Stimulated activated CD8-positive, alpha-beta memory T cell treated with anti-CD3 and anti-CD28 coated beads, Interleukin-12 subunit alpha, Interleukin-12 subunit beta, amount 100 ng/mL, for 24 hours (primary cell): ENCODE data around the gene MAP4K4.
"Not testable (repeated sequence)": the region's sequence is repeated elsewhere in the genome, so short reads cannot be mapped to it uniquely, and the experiment has no call there.

Source experiments
- DNase-seq: peaks from one replicate; pipeline ENCODE4 v3.0.0-alpha.2; 2020; ENCODE audit errors: extremely low read depth

MAP4K4 gene

DNA sequence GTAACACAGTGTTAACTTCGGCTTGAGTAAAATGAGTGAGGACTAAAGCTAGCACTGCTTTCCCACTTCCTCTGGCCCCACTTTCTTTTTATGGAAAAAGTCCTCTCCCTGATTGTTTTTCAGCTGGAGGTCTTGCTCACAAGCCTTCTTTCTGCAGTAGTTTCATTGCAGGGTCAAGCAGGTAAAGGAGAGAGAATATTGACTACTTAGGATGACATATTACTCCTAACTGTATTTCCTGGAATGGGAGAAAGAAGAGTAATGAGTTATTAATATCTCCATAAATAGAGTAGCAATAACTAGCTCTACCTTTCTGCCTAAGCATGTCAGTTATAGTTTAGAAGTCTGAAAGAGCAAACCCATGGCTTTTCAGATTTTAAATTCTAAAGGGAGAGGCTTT is 45.0 kb downstream of the MAP4K4 start:
- no peak for DNase-seq

DNA sequence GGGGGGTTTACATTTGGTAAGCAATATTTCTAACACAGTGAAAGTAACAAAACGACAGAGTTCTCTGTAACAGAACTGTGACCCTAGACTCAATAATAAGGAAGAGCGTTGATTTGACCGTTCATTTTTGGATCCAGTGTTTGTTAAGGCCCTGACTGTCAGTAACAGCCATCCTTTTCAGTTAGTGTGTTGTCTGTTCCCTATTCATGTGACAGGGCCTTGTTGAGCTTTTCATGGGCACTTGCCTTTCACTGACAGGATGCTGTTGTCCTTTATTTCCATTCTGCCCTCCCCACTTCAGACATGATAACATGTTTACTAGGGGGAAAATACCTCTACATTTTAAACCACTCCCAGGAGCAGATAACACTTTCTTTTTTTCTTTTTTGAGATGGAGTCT is 45.8 kb downstream of the MAP4K4 start:
- DNase-seq, result no peak

DNA sequence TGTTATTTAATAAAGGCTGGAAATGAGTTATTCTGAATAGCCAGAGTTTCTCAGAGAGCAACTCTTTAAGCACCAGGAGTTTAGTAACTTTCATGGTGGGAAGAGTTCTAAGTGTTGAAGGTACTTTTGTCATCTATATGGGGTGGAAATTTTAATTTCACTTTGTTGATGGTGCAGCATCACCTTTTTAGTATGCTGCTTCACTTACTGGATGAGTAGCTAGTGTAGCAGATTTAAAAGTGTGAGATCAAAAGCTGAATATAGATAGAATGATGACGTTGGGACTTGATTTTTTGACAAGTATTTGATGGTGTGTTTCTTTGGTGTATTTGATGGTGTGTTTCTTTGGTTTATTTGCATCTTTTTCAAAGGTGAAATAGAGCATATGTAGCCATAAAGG is 47.3 kb downstream of the MAP4K4 start:
- DNase-seq, result no peak

DNA sequence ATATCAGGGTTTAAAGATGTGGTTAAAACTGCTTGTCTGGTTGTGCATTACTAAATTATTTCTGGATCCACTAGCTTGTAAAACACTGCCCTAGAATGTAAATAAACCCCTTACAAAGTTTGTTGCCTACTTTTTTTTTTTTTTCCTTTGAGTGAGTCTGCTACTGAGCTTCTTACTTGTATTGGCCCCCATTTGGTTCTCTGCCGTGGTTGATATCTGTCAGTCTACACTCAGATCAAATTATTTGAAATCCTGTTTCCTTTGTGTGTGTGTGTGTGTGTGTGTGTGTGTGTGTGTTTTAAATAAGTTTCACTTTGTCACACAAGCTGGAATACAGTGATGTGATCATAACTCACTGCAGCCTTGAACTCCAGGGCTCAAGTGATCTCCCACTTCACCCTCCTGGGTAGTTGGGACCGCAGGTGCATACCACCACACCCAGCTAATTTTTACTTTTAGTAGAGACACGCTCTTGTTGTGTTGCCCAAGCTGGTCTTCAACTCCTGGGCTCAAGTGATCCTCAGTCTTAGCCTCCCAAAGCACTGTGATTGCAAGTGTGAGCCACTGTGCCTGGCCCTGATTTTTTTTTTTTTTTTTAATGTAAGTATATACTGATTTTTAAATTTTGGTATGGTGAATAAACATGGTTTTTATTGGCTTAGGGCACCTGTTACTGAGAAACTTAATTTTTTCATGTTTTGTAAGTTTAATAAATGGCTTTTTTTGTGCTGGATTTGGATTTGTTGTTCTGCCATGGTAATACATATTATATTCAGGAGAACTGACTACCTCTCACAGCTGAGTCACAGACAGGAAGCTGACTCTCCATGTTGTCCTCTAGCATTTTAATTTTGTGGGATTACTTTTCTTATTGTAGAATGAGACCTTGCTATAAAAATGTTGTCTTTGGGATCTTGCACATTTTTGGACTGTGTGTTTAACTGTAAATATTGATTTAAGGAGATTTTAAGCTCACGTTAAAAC is 48.5 kb downstream of the MAP4K4 start:
- no peak for DNase-seq

DNA sequence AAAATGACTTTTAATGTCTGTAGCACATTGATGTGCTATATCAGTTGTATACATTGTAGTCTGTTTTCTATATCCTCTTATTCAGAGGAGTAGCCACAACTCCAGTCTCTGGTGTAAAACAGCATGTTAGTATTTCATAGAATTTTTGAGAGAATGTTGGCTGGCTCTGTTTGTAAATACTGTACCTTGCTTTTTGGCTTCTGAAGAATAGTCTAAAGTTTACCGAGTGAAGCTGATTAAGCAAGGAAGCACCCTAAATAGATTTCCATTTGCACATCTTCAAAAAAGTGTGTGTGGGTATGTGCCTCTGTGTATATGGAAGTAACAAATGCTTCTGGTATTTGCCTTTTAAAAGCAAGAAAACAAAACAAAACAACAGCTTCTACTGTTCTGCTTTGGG is 50.5 kb downstream of the MAP4K4 start:
- no peak for DNase-seq

DNA sequence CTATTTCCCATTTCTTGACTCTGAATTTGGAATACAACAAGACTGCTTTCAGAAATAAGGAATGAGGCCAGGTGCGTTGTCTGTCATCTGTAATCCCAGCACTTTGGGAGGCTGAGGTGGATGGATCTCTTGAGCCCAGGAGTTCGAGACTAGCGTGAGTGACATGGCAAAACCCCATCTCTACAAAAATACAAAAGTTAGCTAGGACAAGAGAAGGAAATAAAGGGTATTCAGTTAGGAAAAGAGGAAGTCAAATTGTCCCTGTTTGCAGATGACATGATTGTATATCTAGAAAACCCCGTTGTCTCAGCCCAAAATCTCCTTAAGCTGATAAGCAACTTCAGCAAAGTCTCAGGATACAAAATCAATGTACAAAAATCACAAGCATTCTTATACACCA is 51.0 kb downstream of the MAP4K4 start:
- not testable (repeated sequence) for DNase-seq

DNA sequence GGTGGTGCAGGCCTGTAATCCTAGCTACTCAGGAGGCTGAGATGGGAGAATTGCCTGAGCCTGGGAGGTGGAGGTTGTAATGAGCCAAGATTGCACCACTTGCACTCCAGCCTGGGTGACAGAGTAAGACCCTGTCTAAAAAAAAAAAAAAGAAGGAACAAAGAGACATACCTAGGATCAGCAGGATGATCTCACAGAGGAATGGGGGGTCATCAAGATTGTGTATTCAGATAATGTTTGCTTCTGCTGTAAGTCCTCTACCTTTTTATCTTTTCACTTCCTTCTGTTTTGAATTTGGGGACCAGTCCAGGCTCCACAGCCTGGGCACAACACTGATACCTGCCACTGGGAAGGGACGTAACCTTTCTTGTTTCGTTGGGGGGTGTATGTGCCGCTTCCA is 53.2 kb downstream of the MAP4K4 start:
- no peak for DNase-seq

DNA sequence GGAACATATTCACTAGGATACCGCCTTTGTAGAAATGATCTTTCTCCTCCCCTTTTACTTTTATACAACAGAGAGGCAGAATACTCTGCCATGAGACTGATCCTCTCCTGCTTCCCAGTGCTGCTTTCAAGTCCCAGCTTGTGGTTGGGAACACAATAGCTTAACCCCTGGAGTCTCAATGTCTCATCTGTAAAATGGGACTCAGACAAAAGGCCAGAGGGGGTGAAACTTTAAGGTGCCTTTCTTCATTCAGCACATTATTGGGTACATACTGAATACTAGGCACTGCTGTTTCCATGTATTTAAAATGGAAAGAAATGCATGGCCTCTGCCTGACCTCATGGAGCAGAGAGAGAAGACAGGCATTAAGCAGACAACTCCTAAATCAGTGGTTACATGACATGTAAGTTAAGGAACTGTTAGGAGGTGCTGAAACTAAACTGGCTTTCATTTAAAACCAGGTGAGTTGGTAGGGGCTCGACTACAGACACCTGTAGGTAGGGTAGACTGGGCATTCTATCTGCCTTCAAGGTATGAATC is 53.8 kb downstream of the MAP4K4 start:
- DNase-seq, result no peak

DNA sequence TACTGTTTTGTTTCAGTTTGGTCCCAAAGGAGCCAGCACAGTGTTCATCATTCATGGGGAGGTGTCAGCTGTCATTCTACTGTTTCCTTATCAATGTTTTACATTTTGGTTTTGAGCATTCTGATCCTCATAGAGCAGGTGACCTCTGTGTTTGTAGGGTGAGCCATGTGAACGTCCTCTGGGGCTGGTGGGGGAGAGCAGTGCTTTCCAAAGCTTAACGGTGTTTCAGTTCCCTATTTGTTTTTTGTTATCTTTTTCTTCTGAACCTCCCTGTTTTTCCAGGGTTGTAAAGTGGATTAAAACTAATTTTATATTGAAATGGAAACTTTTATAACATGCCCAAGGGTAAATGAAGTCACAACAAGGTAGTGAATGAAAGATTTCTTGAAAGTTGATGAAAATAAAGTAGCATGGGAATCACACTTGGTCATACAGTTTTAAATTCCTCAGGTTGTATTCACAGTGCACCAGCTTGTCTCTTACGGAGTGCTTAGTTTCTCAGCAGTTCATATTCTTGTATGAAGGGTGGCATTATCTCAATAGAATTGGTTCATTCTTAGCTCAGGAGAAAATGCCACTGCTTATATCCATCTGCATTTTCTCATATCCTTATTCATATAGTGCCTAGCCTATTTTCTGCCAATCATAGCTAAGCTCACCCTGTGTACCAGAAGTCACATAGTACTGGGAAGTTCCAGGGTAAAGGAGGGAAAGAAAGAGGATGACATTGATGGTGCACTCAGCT is 54.5 kb downstream of the MAP4K4 start:
- no peak for DNase-seq

DNA sequence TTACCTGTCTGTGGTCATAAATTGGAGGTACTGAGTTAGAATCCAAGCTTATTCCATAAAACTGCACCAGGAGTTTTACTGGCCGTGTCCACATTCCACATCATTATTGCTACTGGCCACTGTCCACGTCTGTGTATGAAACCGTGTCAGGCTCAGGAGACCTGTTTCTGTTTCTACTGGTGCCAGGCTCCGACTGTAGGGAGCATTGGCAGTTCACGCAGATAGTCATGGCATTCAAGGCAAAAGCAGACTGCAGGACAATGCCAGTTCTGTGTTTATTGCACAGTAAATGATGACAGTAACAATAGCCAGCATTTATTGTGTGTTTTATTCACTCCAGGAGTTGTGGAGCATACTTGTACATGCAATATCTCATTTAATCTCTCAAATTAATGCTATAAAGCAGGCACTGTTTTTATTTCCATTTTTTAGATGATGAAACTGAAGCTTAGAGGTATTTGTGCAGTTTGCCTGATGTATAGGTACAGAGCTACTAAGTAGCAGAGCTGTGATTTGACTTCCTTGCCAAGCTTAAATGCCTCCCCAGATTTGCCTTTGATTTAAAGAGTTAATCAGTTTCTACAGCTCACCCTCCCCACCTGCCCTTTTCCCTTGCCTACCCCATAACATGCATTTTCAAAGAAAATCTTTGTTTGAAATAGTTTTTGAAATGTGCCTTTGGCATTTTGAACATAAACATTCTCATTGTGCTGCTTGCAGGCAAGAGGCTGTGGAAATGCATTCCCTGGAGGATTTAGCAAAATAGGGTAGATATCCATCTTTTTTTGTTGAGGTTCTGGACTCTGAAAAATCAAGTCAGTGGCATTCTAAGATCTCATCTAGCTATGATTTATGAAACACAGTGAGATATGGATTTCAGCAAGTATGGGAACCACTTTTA is 55.5 kb downstream of the MAP4K4 start:
- DNase-seq, result no peak

DNA sequence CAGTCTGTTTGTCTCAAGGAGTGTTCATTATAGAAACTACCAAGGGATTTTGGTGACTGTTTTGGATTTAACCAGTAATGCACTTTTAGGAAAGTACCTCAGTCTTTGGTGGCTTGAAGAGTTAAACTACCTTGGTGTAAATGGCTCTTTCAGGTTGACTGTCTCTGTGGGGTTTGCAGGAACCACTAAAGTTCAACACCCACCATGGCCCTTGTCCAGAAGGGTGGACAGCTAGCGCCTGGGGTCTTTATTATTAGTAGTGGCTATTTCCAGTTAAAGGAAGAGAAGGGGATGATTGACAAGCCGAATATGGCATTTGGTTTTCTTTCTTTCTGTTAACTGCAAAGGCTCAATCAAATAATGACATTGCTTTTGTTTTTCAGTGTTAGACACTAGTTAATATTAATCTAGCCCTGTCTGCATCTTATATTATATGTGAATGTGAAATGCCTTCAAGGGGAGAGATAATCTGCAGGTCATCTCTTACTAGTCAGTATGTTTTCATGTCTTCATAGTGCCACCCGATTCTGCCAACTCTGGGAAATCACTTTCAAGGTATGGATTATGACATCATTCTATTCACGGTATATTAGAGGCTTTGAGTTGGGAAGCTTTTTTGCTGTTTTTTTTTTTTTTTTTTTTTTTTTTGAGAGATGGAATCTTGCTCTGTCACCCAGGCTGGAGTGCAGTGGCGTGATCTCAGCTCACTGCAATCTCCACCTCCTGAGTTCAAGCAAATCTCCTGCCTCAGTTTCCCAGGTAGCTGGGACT is 56.4 kb downstream of the MAP4K4 start:
- DNase-seq, result no peak

DNA sequence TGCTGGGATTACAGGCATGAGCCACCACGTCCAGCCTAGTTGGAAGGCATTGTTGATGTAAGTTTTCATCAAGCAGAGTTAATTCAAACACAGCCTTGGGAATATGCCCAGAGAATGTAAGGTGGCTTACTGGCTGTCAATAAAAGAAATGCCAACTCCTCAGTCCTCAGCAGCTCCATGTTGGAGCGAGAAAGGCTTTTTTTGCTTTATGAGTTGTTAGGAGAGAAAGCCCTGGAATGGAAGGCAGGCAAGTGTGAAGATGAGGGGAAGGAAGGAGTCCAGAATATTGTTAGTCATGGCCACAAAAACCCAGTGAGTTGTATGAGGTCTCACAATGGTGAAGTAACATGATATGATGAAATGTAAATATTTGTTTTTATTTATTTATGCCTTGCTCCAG is 57.1 kb downstream of the MAP4K4 start:
- DNase-seq, result no peak

DNA sequence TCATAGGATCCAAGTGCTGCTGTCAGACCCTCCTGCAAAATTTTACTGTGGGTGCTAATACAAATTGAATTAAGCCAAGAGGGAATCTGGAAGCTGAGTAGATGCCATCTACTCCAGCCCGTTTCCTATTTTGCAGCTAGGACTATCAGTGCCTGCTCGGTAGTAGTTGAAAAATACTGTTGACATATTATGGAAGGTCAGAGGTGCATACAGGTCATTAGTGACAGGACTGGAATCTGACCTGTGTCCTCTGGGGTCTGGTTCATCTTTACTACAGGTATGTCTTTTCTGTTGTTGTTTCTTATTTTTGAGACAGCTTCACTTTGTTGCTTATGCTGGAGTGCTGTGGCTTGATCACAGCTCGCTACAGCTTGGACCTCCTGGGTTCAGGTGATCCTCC is 58.8 kb downstream of the MAP4K4 start:
- DNase-seq, result no peak

DNA sequence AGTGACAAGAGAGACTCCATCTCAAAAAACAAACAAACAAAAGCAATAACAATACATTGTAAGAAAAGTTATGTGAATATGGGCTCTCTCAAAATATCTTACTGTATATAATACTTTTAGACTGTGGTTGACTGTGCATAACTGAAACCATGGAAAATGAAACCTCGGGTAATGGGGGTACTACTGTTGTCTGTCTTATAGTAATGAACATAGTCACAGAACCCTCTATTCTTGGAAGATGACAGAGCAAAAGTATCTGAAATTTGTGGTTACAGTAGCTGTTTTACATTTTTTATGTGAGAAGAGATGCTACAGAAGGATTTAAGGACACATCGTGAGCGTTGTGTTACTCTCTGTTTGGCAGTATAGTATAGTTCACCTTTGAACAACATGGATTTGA is 60.5 kb downstream of the MAP4K4 start:
- no peak for DNase-seq

DNA sequence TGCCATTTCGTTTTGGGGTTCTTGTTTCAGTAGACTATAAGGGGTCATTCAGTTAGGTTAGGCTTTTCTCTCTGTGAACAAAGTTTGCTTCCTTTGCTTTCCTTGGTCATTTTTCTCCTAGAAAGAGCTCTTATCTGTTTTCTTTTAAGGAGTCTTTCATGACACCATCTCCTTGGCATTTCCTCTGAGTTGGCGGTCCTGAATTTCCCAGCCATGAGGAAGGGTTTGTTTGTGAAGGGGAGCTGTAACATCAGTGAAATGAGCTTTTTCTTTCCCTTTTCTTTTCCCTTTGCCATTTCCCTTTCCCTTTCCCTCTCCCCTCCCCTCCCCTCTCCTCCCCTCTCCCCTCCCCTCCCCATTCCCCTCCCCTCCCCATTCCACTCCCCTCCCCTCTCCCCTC is 61.7 kb downstream of the MAP4K4 start:
- no peak for DNase-seq

DNA sequence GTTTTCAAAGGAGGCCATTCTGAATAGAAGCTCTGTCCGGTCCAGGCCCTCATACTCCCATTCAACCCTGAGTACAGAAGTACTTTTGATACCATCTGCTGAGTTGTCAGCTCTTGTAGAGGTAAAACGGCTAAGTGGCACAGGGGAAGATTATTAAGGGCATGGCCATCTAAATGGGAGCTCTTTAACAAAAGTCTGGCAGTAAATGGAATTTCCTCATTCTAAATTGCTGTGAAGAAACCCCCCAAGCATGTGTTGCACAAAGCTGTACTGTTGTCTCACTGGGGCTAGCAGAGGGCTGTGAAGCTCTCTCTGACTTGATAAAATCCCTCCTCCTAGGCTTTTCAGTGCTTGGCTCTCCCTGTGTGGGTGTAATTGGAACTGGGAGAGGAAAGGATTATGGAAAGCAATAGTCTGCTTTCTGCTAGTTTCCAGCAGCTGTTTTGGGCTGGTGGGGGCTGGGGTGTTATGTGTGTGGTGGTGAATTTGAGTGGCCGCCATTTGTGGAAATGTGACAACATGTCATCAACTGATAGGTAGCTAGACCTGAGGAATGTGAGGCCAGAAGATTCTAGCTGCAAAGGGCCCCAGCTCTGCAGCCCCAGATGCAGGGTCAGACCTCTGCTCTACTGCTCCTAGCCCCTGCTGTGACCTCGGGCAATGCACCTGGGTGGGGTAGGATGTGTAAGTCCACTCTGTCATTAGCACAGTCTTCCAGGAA is 65.1 kb downstream of the MAP4K4 start:
- no peak for DNase-seq

DNA sequence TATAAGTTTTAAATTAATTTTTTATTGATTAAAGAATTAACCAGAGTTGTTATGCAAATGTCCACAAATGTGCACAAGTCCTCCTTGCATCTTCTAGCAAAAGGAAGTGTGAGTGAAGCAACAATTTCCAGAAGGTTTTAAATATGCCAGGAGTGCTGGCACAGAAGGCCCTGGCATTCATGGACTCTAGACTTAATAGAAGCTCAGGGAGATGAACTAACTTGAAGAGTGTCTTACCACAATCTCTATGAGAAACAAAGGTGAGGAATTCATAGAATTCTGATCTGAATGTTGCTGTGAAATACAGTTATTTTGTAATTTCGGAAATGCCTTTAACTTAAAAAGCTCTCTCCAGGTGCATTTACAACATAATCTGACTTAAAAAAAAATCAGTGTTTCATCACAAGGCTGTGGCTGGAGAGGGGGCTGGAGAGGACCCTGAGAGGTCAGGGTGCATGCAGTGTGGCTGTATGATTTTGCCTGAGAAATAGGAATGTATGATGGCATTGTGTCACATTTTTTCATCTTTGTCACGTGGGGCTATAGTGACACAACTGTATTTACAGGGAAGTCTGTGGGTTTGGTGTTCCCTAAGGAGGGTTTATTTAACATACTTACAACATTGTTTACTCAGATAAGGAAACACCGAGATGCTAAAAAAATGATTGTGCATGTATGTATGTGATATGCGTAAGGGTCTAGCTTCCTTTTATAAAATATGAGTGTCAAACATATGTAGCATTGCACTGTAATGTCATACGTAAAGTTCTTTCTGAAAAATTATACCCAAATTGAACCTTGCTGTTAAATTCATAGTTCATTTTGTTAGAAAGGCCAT is 66.2 kb downstream of the MAP4K4 start:
- no peak for DNase-seq

DNA sequence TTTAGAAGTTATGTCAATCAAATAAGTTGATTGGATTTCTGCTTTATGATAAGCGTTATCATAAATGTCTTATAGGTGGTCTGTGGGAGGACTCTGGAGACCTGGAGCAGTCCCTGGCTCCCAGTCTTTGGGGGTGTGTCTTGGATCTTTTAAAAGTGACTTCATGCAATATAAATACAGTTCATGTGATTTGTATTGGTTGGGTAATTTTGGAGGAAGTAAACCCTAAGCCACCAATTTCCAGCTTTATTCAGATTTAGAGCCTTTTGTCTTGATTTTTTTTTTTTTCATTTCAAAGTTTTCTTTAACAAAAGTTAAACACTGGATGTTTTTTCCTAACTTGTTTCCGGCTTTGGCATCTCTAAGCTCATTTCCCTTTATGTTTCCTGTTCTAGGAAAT is 68.8 kb downstream of the MAP4K4 start:
- DNase-seq, result no peak
